Measurements from ENCODE around the gene B4GALT5.
A peak's percentile ranks its signal among the peaks of the same experiment; 100 is the strongest.

The B4GALT5 gene

GRCh38 chr20:49608752-49609670 lies 104.7 kb downstream of the B4GALT5 start:
- no peak for DNase-seq (ENCODE audit: low read depth in 2 of 2)

DNA sequence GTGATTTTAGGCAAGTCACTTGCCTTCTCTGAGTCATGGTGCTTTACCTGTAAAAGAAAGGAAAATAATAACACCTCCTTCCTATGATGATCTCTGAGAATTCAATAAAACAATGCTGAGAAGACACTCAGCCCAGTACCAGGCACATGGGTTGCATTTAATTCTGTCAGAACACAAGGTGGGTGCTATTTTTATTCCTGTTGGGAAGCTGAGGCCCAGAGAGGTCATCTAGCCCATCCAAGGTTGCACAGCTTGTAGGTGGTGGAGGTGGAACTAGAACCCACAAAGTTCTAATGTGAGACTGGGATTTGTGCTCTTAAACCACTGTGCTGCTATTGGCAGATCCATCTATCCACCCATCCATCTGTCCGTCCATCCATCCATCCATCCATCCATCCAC lies 106.1 kb downstream of the B4GALT5 start:
- DNase-seq (ENCODE audit: low read depth in 2 of 2), result no peak

DNA sequence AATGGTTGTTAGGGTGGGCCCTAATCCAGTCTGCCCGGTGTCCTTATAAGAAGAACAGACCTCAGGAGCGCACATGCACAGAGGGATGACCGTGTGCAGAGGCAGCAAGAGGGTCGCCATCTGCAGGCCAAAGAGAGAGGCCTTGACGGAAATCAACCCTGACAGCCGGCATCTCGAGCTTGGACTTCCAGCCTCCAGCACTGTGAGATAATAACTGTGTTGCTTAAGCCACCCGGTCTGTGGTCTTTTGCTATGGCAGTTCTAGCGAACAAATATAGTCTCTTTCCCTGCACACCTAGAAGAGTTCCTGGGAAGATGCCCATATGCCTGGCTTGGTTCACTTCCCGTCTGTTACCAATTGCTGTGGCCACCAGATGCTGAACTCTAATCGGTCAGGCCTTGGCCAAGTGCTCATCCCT lies 110.5 kb downstream of the B4GALT5 start:
- DNase-seq (ENCODE audit: low read depth in 2 of 2), result no peak

DNA sequence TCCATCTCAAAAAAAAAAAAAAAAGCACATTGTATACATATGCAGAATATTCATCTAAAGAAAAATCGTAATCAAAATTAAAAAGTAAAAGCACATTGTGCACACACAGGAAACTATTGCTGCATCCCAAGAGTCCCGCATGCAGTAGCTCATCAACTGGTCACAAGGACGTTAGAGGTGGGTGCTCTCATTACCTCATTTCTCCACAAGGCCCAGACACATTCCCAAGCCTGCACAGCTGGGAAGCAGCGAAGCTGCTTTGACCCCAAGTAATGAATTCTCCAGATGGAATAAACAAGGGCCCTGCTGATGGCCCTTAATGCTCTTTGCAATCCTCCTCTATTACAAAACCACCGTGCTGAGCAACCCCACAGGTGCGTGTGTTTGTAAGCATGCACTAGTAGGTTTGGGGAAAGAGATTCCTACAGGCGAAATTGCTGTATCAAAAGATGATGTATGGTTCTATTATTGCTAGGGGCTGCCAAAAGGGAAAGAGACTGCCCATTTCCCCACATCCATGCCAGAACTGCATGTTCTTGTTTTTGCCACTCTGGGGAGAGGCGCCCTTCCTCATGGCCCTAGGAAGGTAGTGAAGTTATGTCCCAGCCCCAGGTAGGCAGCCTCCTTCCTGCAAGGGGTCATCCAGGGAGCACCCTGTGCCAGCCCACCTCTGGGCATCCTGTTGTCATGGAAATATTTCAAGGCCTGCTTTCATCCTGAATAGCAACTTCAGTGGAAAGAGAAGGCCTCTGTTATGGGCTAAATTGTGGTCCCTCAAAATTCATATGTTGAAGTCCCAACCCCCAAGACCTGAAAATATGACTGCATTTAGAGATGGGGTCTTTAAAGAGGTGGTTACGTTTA lies 111.1 kb downstream of the B4GALT5 start:
- no peak for DNase-seq (ENCODE audit: low read depth in 2 of 2)

GRCh38 chr20:49601153-49601924 lies 112.3 kb downstream of the B4GALT5 start:
- DNase-seq (ENCODE audit: low read depth in 2 of 2), result no peak

DNA sequence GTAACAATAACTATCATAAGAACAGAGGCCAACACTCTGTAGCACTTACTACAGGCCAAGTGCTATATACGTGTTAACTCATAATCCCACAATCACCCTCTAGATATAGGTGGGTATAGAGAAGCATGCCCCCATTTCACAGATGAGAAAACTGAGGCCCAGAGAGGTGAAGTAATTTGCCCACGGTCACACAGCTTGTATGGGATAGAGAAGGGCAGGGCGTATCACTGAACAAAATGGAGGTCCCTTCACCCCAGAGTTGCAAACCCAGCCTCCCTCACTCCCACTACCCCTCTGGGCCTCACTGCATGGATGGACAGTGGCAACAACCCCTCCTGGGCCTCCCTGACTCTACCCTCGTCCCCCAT lies 113.9 kb downstream of the B4GALT5 start:
- no peak for DNase-seq (ENCODE audit: low read depth in 2 of 2)

DNA sequence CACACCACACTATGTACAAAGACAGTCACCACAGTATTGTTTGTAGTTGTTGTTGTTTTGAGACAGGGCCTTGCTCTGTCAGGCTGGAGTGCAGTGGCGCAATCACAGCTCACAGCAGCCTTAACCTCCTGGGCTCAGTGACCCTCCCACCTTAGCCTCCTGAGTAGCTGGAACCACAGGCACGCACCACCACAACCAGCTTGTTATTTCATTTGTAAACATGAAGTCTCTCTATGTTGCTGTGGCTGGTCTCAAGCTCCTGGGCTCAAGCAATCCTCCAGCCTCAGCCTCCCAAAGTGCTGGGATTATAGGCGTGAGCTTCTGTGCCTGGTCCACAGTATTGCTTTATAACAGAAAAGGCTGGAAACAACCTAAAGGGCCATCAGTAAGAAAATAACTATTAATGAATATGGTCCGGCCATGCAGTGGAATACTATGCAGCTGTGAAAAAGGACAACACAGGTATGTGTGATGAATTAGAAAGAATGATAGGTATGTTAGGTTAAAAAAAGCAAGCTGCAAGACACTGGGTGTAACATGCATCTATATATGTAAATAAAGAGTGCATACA lies 115.8 kb downstream of the B4GALT5 start:
- no peak for DNase-seq (ENCODE audit: low read depth in 2 of 2)

DNA sequence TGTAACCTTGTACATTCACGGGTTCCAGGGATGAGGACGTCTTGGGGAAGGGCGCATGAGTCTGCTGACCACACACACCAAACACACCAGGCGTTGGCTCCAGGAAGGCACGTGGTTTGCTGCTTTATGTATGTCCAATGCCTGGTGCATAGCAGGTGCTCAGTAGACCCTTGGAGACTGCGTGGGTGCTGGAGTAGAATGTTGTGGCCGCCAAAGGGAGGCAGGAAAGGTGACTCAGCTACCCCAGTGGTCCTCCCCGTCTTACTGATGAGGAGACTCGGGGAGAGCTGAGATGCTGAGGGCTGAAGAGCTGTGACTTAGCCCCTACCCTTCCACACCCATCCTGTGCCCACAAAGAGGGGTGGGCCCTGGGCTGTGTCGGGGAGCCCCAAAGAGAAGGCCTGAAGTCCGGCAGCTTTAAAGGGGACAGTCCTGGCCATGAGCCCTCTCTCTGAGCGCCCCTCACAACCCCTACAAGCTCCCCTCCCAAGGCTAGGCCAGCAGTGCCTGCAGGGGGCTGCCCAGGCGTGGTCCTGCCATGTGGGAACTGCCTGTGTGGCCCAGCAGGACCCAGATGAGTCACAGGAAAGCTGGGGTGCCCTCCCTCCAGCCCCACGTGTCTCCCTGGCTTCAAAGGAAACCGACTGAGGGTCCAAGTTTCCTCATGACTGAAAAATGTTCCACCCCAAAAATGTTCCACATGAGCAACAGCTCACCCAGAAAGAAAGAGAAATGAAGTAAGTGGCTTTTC lies 117.7 kb downstream of the B4GALT5 start:
- no peak for DNase-seq (ENCODE audit: low read depth in 2 of 2)

GRCh38 chr20:49595346-49595745 lies 118.3 kb downstream of the B4GALT5 start:
- no peak for DNase-seq (ENCODE audit: low read depth in 2 of 2)

DNA sequence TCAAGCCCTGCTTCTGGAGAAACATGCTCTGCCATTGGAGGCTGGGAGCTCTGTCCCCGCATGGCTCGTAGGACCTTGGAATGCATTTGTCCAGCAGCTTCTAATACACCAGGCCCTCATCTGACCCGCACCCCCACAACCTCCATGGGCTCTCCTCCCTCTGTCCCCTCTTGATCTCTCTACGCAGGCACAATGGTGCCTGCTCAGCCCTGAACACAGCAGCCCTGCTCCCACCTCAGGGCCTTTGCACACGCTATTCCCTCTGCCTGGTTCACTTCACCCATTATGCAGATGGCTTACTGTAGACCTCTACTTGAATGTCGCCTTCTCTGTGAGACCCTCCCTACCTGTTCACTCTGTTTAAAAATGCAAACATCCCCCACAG lies 118.8 kb downstream of the B4GALT5 start:
- DNase-seq (ENCODE audit: low read depth in 2 of 2), result no peak

DNA sequence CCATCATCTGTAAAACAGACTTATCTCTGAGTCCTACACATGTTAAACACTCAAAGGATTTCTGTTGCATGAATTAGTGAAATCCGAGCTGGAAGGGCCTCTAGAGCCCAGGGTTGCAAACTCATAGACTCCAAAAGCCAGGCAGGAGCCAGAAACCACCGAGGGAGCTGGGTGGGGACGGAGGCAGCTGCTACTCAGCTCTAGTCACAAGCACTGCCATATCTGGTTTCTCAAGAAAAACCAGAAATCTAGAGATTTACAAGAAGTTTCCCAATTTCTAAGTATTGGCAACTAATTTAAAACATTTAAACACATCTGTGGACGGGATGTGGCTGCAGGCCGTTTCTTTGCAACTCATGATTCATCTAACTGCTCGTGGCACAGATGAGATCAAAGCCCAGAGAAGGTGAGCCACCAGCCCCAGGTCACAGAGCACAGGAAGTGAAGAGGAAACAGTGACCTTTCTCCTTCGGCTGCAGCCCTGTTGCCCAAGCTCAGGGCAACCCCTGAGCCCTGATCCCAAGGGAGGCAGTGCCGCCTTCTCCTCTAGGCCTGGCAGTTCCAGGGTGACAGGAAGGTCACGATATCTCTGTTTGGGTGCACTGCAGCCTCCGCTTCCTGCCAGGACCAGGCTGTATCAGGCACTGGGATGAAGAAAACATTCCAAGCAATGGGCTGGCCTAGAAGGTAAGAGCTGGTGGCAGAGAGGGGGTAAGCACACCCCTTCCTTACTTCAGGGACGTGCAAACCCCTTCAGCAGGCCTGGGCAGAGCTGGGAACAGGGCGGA lies 119.3 kb downstream of the B4GALT5 start:
- DNase-seq (ENCODE audit: low read depth in 2 of 2), result peak; percentile 63 to 69

GRCh38 chr20:49593466-49594142 lies 120.1 kb downstream of the B4GALT5 start:
- DNase-seq (ENCODE audit: low read depth in 2 of 2), result no peak

DNA sequence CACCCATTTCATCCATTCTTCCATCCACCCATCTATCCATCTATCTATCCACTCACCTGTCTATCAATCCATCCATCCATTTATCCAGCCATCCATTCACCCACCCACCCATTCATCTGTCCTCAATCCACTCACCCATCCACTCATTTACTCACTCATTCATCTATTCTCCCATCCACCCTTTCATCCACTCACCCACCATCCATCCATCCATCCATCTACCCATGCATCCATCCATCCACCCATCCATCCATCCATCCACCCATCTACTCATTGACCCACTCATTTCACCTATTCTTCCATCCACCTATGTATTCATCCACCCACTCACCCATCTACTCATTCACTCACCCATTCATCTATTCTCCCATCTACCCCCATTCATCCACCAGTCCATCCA lies 121.6 kb downstream of the B4GALT5 start:
- DNase-seq (ENCODE audit: low read depth in 2 of 2), result no peak

DNA sequence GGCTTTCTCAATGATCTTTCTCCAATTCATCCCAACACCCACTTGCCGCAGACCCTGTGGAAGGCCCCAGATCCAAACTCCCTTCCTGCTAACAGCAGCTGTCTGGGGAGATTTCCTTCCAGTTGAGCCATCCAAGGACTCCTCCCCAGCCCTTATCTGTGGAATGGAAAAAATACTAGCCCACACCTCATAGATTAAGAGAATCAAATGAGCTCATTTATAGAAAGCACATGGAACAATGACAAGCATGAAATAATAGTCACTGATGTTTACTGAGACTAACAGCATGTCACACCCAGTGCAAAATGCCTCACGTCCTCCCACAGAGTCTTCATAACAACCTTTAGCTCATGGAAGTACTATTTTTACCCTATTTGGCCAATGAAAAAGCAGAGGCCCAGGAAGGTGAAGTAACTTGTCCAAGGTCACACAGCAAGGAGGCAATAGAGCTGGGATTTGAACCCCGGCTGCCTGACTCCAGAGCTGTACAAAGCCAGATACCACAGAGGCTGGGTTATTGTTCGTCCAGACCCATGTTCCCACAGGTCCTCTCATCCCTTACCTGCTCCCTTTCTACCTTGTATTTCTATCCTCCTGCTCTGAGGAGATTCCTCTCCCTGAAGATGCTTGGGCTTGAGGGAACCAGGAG lies 122.3 kb downstream of the B4GALT5 start:
- DNase-seq (ENCODE audit: low read depth in 2 of 2), result no peak

DNA sequence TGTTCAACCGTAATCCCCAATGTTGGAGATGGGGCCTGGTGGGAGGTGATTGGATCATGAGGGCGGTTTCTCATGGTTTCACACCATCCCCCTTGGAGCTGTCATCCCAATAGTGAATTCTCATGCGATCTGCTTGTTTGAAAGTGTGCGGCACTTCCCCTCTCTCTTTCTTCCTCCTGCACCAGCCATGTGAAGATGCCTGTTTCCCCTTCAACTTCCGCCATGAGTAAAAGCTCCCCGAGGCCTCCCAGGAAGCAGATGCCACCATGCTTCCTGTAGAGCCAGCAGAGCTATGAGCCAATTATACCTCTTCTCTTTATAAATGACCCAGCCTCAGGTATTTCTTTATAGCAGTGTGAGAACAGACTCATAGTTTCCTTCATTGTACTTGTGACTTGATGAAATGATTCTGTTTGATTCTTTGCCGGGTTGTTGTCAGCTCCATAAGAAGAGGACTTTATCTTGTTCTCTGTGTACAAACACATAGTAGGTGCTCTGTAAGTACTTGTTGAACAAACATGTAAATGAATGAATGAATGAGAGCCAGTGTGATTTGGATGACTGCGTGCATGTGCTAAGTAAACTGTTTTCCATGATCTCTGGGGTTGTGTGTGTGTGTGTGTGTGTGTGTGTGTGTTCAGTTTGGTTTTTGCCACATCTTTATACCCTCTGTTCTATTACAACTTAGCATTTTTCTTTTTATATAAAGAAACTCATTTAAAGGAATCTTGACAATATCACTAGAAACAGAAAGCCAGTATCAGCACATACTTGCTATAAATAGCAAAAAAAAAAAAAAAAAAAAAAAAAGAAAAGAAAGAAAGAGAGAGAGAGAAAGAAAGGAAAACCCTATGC lies 123.3 kb downstream of the B4GALT5 start:
- DNase-seq (ENCODE audit: low read depth in 2 of 2), result no peak

GRCh38 chr20:49589747-49590146 lies 123.9 kb downstream of the B4GALT5 start:
- no peak for DNase-seq (ENCODE audit: low read depth in 2 of 2)

DNA sequence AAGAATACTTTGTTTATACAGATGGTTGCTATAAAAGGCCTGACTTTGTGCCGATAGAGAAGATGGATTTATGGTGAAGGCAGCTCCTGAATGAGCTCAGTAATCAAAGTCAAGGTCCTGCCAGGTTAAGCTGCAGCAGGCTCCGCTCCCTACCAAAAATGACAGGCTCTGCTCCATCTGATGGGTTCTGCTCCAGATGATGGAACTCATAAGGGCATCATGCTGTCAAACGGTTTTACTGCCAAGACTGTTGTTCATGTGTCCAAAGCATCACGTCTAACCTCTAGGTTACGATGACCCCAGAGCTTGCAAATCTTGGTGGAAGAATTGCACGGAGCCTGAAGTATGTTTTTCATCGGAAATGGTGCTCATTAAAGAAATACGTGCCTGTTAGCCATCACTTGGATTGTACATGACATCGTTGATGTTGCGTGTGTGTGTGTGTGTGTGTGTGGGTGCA lies 126.5 kb downstream of the B4GALT5 start:
- DNase-seq (ENCODE audit: low read depth in 2 of 2), result peak; percentile 63 to 64
